Immature natural killer cell (primary cell): ENCODE results near the gene CSNK2A1. TPM values are rescaled to one million over a fixed set of nuclear protein-coding genes. Genes with fewer than 3 reads are reported as not detected.

Experiments used
- DNase-seq, 3 donors: peaks; one replicate each; pipeline ENCODE4 v3.0.0; 2022; ENCODE audit warnings: mixed read lengths in 1 of 3
- H3K27ac Mint-ChIP-seq, 6 donors: one replicate each; pipeline ENCODE4 v1.8.0; 2020; ENCODE audit warnings: mixed read lengths in 6 of 6, mild to moderate bottlenecking in 5 of 6, inconsistent platforms in 4 of 6, moderate library complexity in 3 of 6
- H3K27me3 Mint-ChIP-seq, 3 donors: one replicate each; pipeline ENCODE4 v1.8.0; 2020 to 2021; ENCODE audit warnings: low read depth in 3 of 3, mild to moderate bottlenecking in 3 of 3, mixed read lengths in 3 of 3, moderate library complexity in 3 of 3, inconsistent platforms in 1 of 3
- H3K36me3 Mint-ChIP-seq, 3 donors: one replicate each; pipeline ENCODE4 v1.8.0; 2020; ENCODE audit warnings: mixed read lengths in 3 of 3, inconsistent platforms in 2 of 3, mild to moderate bottlenecking in 2 of 3
- H3K4me1 Mint-ChIP-seq, 2 donors: one replicate each; pipeline ENCODE4 v1.8.0; 2020; ENCODE audit warnings: inconsistent platforms in 2 of 2, mild to moderate bottlenecking in 2 of 2, mixed read lengths in 2 of 2, moderate library complexity in 1 of 2
- H3K4me3 Mint-ChIP-seq, 5 donors: one replicate each; pipeline ENCODE4 v1.8.0; 2020; ENCODE audit warnings: mild to moderate bottlenecking in 5 of 5, mixed read lengths in 5 of 5, inconsistent platforms in 3 of 5, moderate library complexity in 3 of 5
- H3K9me3 Mint-ChIP-seq, 6 donors: one replicate each; pipeline ENCODE4 v1.8.0; 2020; ENCODE audit warnings: mild to moderate bottlenecking in 6 of 6, mixed read lengths in 6 of 6, inconsistent platforms in 4 of 6, moderate library complexity in 3 of 6
- polyA plus RNA-seq, 3 donors: library from polyadenylated mRNA; unstranded; fragments of 300-500 nt; fragmentation: Illumina TruSeq; gene quantifications; one replicate each; pipeline ENCODE4 v1.2.3, GENCODE V29; 2021

CSNK2A1 gene
- polyA plus RNA-seq, 3 donors from 2014 or later: 39.9 to 65.9 (median 60.1) TPM

- H3K27ac Mint-ChIP-seq: peak overlapping the region in 5 of 6 donors; percentile 86 to 95 (median 93)
- peaks cover 0 to 4% (median 3%) of the 10 kb centered on the region in 3 donors for H3K27me3 Mint-ChIP-seq
- no peaks in the 10 kb centered on the region for H3K9me3 Mint-ChIP-seq
- H3K36me3 Mint-ChIP-seq: peaks cover 12 to 44% (median 26%) of the 10 kb centered on the region in 3 donors
- peaks cover 48 to 54% of the 10 kb centered on the region in 2 donors for H3K4me1 Mint-ChIP-seq
- H3K4me3 Mint-ChIP-seq: peak overlapping the region in 2 of 5 donors; percentile 42 to 89
- DNase-seq: no peak
These were observed 103.4 kb downstream of the CSNK2A1 start for GRCh38 chr20:440148-440547.

- Mint-ChIP-seq H3K4me3 (peak overlapping the region; percentile 82 to 93 (median 90)), H3K27me3 (peaks cover 0 to 4% (median 4%) of the 10 kb centered on the region in 3 donors), H3K4me1 (peaks cover 61 to 66% of the 10 kb centered on the region in 2 donors), H3K27ac (peak overlapping the region; percentile 86 to 95 (median 94)), H3K9me3 (no peaks in the 10 kb centered on the region), H3K36me3 (peaks cover 12 to 38% (median 26%) of the 10 kb centered on the region in 3 donors)
- DNase-seq: peak; percentile 70 to 75 (median 73)
These were observed 104.8 kb downstream of the CSNK2A1 start for GRCh38 chr20:438571-439469.

DNA sequence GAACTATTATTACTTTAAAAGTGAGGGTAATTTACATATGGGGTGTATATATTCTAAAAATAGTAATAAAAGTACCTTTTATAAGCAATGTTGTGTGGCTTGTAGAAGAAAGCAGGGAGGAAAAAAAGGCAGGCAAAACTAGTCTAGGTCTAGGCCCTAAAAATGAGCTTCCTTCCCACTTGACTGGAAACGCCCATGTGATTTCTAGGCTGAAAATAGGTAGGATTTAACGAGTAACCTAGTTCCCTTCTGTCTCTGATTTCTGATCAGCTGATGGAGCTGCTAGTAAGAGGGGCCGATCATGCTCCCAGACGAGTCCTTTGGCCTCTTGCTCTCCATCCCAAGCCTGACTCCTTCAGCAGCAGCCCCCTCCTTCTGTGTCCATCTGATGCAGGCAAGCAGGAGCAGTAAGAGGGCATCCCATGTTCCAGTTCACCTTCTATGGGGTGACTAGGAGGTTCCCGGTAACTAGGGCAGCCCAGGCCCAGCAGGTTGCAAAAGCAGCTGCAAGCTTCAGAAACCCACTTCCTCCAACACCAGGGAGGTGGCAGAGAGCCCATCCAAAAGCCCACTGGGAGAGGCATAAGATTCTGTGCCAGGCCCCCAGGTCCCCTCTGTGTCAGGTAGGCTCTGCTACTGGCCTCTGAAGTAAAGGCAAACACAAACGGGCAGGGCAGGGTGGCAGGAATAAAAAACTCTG lies 105.7 kb downstream of the CSNK2A1 start:
- no peaks in the 10 kb centered on the region for H3K9me3 Mint-ChIP-seq
- peaks cover 12 to 39% (median 20%) of the 10 kb centered on the region in 3 donors for H3K36me3 Mint-ChIP-seq
- H3K4me1 Mint-ChIP-seq: peaks cover 70 to 71% of the 10 kb centered on the region in 2 donors
- DNase-seq: peak; percentile 26 to 39 (median 28)
- peaks cover 2 to 8% (median 8%) of the 10 kb centered on the region in 3 donors for H3K27me3 Mint-ChIP-seq
- peak overlapping the region; percentile 82 to 93 (median 90) for H3K4me3 Mint-ChIP-seq
- H3K27ac Mint-ChIP-seq: peak overlapping the region; percentile 86 to 95 (median 94)

- Mint-ChIP-seq H3K4me1 (peaks cover 72 to 81% of the 10 kb centered on the region in 2 donors), H3K27me3 (peaks cover 2 to 8% (median 8%) of the 10 kb centered on the region in 3 donors), H3K27ac (peak overlapping the region in 5 of 6 donors; percentile 36 to 90 (median 64)), H3K36me3 (peaks cover 4 to 28% (median 10%) of the 10 kb centered on the region in 3 donors), H3K4me3 (peak overlapping the region in 1 of 5 donors; percentile 6), H3K9me3 (no peaks in the 10 kb centered on the region)
- no peak for DNase-seq
These were observed 107.1 kb downstream of the CSNK2A1 start for GRCh38 chr20:436476-436875.

DNA sequence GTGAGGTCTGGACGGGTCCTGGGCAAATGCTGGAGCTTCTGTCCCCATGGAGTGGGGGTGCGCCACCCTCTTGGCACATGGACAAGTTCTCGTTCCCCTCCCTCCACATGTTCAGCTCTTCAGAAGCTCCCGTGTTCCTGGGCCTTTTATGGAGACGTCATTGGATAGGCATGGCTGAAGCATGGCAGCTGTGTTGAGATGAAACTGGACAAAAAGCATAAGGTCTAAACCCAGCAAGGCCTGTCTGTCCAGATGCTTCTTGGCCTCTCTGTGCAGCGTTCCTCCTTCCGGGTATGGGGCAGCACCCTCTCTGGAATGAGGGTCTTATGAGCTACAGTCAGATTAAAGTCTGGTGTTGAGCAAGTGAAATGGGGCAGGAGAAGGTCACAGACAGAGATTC lies 108.0 kb downstream of the CSNK2A1 start:
- H3K9me3 Mint-ChIP-seq: no peaks in the 10 kb centered on the region
- H3K4me1 Mint-ChIP-seq: peaks cover 72 to 84% of the 10 kb centered on the region in 2 donors
- peak overlapping the region; percentile 23 to 90 (median 66) for H3K27ac Mint-ChIP-seq
- peaks cover 2 to 8% (median 8%) of the 10 kb centered on the region in 3 donors for H3K27me3 Mint-ChIP-seq
- peaks cover 0 to 31% (median 5%) of the 10 kb centered on the region in 3 donors for H3K36me3 Mint-ChIP-seq
- no peak for DNase-seq
- peak overlapping the region in 2 of 5 donors; percentile 21 to 29 for H3K4me3 Mint-ChIP-seq

- Mint-ChIP-seq H3K27ac (peak overlapping the region; percentile 64 to 95 (median 90)), H3K4me3 (peak overlapping the region in 4 of 5 donors; percentile 52 to 80 (median 69)), H3K27me3 (peaks cover 2 to 8% (median 8%) of the 10 kb centered on the region in 3 donors), H3K36me3 (peaks cover 0 to 33% (median 5%) of the 10 kb centered on the region in 3 donors), H3K9me3 (no peaks in the 10 kb centered on the region), H3K4me1 (peaks cover 69 to 80% of the 10 kb centered on the region in 2 donors)
- no peak for DNase-seq
These were observed 108.8 kb downstream of the CSNK2A1 start for GRCh38 chr20:434661-435419.

DNA sequence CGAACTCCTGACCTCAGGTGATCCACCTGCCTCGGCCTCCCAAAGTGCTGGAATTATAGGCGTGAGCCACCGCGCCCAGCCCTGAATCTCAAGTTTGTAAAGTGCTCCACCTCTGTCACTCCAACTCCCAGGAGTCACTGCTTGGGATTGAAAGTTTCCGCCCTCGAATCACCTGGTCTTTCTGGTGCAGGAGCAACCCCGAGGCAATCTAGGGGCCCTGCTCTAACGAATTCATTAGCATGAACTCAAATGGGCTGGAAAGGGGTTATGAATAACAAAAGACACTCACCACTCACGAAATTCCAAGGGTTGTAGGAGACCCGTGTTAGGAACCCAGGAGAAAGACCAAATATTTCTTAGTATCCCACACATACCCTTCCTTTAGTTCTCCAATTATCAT lies 109.4 kb downstream of the CSNK2A1 start:
- no peak for DNase-seq
- Mint-ChIP-seq H3K4me3 (peak overlapping the region; percentile 49 to 80 (median 67)), H3K9me3 (no peaks in the 10 kb centered on the region), H3K27ac (peak overlapping the region; percentile 8 to 95 (median 90)), H3K4me1 (peaks cover 66 to 74% of the 10 kb centered on the region in 2 donors), H3K36me3 (peaks cover 0 to 33% (median 5%) of the 10 kb centered on the region in 3 donors), H3K27me3 (peaks cover 2 to 8% (median 8%) of the 10 kb centered on the region in 3 donors)

DNA sequence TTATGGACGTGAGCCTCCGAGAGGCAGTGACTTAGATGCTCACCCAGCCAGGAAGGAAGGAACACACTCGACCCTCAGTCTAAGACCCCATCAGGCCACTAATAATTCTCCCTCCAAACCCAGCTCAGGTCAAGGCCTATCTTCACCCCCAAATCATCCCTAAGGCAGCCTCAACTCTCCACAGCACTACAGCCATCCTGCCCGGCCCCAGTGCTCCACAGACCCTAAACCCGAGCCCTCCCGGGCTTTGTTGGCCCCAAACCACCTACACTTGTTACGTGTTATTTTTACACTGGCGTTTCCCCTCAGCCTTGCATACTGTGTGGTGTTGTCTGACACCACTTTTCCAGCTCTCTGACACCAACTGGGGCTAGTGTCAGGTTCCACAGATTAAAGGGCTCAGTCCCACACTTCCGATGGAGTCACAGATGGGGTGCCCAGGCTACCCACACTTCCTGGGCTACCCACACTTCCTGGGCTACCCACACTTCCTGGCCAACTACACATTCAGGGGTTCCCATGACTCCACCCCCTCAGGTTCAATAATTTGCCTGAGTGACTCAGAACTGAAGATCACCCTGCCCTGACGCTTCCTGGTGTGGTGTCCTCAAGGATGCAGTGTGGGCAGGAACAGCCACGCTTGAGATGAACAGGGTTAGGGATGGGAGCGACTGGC lies 110.2 kb downstream of the CSNK2A1 start:
- peaks cover 0 to 34% (median 5%) of the 10 kb centered on the region in 3 donors for H3K36me3 Mint-ChIP-seq
- H3K9me3 Mint-ChIP-seq: no peaks in the 10 kb centered on the region
- peak overlapping the region; percentile 58 to 80 (median 67) for H3K4me3 Mint-ChIP-seq
- DNase-seq: peak; percentile 67 to 80 (median 75)
- peaks cover 58 to 66% of the 10 kb centered on the region in 2 donors for H3K4me1 Mint-ChIP-seq
- H3K27me3 Mint-ChIP-seq: peaks cover 2 to 6% (median 6%) of the 10 kb centered on the region in 3 donors
- peak overlapping the region; percentile 81 to 95 (median 91) for H3K27ac Mint-ChIP-seq

GRCh38 chr20:432677-433299 lies 110.8 kb downstream of the CSNK2A1 start:
- Mint-ChIP-seq H3K36me3 (peaks cover 0 to 38% (median 5%) of the 10 kb centered on the region in 3 donors), H3K4me1 (peaks cover 52 to 61% of the 10 kb centered on the region in 2 donors), H3K9me3 (no peaks in the 10 kb centered on the region), H3K27ac (peak overlapping the region; percentile 83 to 95 (median 91)), H3K4me3 (peak overlapping the region; percentile 58 to 80 (median 67)), H3K27me3 (peaks cover 2 to 6% (median 6%) of the 10 kb centered on the region in 3 donors)
- no peak for DNase-seq

GRCh38 chr20:432208-432607 lies 111.4 kb downstream of the CSNK2A1 start:
- H3K27ac Mint-ChIP-seq: peak overlapping the region in 4 of 6 donors; percentile 64 to 93 (median 88)
- H3K27me3 Mint-ChIP-seq: peaks cover 2 to 6% (median 6%) of the 10 kb centered on the region in 3 donors
- H3K36me3 Mint-ChIP-seq: peaks cover 0 to 43% (median 5%) of the 10 kb centered on the region in 3 donors
- peaks cover 46 to 55% of the 10 kb centered on the region in 2 donors for H3K4me1 Mint-ChIP-seq
- H3K4me3 Mint-ChIP-seq: peak overlapping the region in 1 of 5 donors; percentile 15
- H3K9me3 Mint-ChIP-seq: no peaks in the 10 kb centered on the region
- DNase-seq: no peak

DNA sequence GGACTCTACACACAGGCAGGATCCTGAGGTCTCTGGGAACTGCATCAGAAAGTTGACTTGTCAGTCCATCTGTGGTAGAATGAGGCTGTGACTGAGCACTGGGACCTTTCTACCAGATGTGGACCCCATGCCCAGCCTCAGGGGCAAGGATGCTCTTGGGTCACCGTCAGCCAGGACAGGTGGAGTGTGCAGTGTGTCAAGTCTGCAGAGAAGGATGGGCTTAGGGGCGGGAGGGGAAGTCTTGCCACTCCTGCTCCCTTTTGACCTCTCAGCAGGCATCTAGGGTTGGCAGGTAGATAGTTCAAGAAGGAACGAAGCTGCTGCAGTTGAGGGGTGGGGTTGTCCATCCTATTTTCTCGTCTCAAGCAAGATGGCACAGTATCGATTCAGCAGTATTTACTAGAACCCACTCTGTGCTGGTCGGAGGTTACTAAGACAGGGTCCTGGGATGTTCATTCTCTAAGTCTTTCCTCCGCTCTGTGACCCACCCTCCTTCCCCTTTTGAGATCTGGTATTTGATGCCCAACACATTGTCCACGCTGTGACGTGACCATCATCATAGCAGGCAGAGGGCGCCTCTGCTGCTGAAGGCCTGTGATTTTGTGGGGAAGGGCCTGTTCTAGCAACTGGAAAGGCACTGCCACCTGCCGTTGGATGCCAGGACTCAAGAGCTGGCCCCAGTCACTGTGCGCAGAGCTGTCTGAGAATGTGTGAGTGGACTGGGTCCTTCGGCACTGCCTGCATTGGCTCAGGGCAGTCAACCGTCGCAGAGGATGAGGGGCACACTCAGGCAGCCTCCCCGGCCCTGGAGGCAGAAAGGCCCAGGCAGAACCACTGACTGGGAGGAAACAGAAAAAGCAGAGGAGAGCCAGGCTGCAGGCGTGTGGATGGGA lies 112.3 kb downstream of the CSNK2A1 start:
- Mint-ChIP-seq H3K9me3 (no peaks in the 10 kb centered on the region), H3K27me3 (peaks cover 2 to 6% (median 6%) of the 10 kb centered on the region in 3 donors), H3K4me3 (no peak overlapping the region), H3K27ac (peak overlapping the region; percentile 46 to 93 (median 61)), H3K36me3 (peaks cover 2 to 48% (median 7%) of the 10 kb centered on the region in 3 donors), H3K4me1 (peaks cover 37 to 49% of the 10 kb centered on the region in 2 donors)
- DNase-seq: no peak
